LNCAP (cell line): ENCODE results near the gene JAKMIP1.
A peak's percentile ranks its signal among the peaks of the same experiment; 100 is the strongest.

ENCODE experiments used
- TF ChIP-seq, protein P1 (sequence below): fragments of 450-650 bp; IDR thresholded peaks from 2 replicates; pipeline ENCODE4 v1.5.1; 2017; ENCODE audit warnings: mild to moderate bottlenecking

The JAKMIP1 gene

GRCh38 chr4:6001680-6002491, 198.5 kb downstream of the JAKMIP1 start:
- TF ChIP-seq, protein P1, sequence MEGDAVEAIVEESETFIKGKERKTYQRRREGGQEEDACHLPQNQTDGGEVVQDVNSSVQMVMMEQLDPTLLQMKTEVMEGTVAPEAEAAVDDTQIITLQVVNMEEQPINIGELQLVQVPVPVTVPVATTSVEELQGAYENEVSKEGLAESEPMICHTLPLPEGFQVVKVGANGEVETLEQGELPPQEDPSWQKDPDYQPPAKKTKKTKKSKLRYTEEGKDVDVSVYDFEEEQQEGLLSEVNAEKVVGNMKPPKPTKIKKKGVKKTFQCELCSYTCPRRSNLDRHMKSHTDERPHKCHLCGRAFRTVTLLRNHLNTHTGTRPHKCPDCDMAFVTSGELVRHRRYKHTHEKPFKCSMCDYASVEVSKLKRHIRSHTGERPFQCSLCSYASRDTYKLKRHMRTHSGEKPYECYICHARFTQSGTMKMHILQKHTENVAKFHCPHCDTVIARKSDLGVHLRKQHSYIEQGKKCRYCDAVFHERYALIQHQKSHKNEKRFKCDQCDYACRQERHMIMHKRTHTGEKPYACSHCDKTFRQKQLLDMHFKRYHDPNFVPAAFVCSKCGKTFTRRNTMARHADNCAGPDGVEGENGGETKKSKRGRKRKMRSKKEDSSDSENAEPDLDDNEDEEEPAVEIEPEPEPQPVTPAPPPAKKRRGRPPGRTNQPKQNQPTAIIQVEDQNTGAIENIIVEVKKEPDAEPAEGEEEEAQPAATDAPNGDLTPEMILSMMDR, result no peak

GRCh38 chr4:5999830-6000365, 200.5 kb downstream of the JAKMIP1 start:
- TF ChIP-seq, protein P1, result no peak

- TF ChIP-seq, protein P1, result no peak
Measured at GRCh38 chr4:5999356-5999755, 201.0 kb downstream of the JAKMIP1 start.

DNA sequence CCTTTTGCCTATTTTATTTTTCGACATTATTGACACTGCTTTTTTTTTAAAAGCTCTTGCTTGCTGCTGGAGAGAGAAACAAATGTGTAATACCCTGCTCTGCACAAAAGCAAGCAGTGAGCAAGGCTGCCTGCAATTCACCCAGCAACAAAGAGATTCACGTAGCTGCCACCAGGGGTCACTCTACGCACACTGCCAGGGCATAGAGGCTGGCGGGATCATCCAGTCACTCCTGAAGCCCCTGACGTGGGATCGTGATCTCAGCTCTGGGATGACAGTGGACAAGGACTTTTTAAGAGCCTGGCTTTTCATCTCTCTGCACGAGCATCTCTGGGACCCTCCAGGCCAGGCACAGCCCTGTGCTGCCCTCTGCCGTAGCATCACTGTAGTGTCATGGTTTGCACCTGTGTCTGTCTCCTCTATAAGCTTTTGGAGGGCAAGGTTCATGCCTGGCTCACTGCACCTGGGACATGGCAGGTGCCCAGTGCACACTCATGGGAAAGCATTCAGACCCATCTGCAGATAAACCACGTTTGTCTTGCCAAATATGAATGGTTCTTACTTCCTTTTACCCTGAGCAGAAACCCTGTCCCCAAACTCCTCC, 201.9 kb downstream of the JAKMIP1 start:
- TF ChIP-seq, protein P1, result peak; percentile 99

DNA sequence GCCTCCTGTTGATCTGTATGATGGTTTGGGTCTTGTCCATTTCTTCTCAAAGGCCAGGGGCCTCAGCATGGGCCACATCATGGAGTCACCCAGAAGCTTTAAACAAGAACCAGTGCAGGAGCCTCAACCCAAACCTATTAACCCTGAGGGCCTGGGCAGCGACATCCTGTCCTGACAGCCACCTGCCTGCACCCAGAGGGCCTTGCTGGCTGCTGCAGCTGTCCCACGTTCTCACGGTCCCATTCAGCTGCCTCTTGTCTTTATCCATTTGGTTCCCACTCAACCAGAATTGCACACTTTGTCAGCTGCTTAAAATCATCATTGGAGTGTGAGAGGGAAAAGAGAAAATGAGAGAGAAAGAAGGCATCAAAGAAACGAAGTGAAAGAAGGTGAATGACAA, 203.7 kb downstream of the JAKMIP1 start:
- TF ChIP-seq, protein P1, result no peak

DNA sequence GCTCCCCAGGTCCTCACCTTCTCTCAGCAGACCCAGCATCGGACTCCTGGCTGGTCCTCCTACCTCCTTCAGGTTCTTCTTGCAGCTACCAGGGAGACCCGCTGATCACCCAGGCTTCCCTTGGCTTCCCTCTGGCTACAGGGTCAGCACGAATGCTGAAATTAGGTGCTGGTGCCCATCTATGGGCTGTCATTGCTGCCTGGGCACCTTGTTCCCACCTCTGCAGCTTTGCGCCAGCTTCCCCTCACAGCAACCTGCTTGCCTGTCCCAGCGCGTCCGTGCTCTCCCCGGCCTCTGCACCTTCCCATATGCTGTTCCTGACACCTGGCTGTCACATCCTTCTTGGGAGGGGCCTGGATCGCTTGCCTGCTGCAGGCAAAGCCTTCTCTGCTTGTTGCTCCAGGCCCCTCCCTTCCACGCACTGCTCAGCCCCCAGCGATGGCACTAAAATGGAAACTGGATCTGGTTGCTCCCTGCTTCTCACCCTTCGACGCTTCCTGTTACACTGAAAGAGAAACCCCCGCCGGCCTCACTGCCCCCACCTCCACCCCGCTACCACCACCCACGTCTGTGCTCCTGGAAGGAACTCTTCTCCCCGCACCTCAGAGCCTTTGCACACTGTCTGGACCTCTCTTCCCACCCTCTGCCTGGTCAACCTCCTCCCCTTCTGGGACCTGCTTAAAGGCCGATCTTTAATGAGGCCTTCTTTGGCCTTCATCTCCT, 204.3 kb downstream of the JAKMIP1 start:
- TF ChIP-seq, protein P1, result no peak

DNA sequence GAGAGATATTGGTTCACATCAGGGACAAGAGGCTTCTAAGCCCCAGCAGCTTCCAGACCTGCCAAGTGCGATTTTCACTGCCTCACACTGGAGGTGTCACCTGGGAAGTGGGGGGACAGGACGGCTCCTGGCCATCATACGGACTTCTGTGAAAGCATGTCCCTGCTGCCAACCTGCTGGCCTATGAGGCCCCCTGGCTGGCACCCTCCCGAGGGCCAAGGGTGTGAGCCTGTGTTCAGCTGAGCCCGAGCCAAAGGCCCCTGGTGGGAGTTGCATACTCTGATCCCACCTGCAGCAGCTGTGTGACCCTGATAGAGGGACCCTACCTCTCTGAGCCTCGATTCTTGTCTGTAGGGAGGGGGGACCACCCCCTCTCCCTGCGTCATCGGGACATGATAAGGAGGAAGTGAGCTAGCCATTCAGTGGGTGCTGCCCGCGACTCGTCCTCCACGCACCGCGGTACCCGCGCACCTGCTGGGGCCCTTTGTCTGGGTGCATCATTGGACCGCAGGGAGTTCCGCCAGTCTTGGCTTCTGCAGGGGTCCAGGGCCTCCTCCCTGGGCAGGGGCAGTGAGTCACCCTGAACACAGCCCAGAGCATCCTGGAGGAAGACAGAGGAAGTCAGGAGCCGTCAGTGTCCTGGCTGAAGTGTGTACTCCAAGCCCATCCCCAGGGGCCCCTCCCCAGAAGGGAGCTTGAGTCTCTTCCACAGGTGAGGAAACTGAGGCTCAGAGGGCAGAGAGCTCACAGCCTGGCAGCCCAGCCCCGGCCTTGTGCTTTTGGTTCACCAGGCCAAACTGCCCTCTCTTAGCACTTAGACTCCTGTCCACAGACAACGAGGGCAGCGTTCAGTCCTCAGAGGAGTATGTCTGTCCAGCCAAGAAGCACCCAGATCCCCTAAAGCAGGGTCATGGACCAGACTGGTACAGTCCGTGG, 206.2 kb downstream of the JAKMIP1 start:
- TF ChIP-seq, protein P1, result no peak
